KMS-11 (cell line): ENCODE measurements around the gene GTSE1.

ENCODE experiments used
- H2AFZ ChIP-seq: fragments of 200-600 bp; sonication (generic); 2 replicates; pipeline ENCODE4 v1.6.1; 2016; ENCODE audit warnings: antibody characterized with exemption, mixed run types, low read depth
- H3K27ac ChIP-seq: fragments of 200-600 bp; sonication (generic); 2 replicates; pipeline ENCODE4 v1.6.1; 2016; ENCODE audit warnings: mild to moderate bottlenecking, mixed run types
- H3K27me3 ChIP-seq: fragments of 200-600 bp; sonication (generic); 2 replicates; pipeline ENCODE4 v1.6.1; 2017; ENCODE audit warnings: mild to moderate bottlenecking, low read depth, mixed run types, moderate library complexity; ENCODE audit not compliant: insufficient read depth
- H3K36me3 ChIP-seq: fragments of 200-600 bp; sonication (generic); 2 replicates; pipeline ENCODE4 v1.6.1; 2017; ENCODE audit warnings: mild to moderate bottlenecking, mixed run types; ENCODE audit not compliant: insufficient read depth
- H3K4me1 ChIP-seq: fragments of 200-600 bp; sonication (generic); 2 replicates; pipeline ENCODE4 v1.6.1; 2016; ENCODE audit warnings: mild to moderate bottlenecking, low read depth, mixed run types; ENCODE audit not compliant: poor library complexity, severe bottlenecking
- H3K4me2 ChIP-seq: fragments of 200-600 bp; sonication (generic); 2 replicates; pipeline ENCODE4 v1.7.0; 2016; ENCODE audit warnings: mild to moderate bottlenecking, mixed run types
- H3K4me3 ChIP-seq: fragments of 200-600 bp; sonication (generic); IDR thresholded peaks from 2 replicates; pipeline ENCODE4 v1.6.1; 2017; ENCODE audit warnings: low read depth, low read length, mixed read lengths; ENCODE audit not compliant: insufficient read depth
- H3K79me2 ChIP-seq: fragments of 200-600 bp; sonication (generic); 2 replicates; pipeline ENCODE4 v1.6.1; 2016; ENCODE audit warnings: low read depth, mixed run types; ENCODE audit not compliant: insufficient read depth
- H3K9ac ChIP-seq: fragments of 200-600 bp; sonication (generic); 2 replicates; pipeline ENCODE4 v1.6.1; 2016; ENCODE audit warnings: mild to moderate bottlenecking, mixed run types
- H4K20me1 ChIP-seq: fragments of 200-600 bp; sonication (generic); 2 replicates; pipeline ENCODE4 v1.6.1; 2016; ENCODE audit warnings: mild to moderate bottlenecking, mixed run types; ENCODE audit not compliant: insufficient read depth
- TF ChIP-seq, protein P1 (sequence below): fragments of 200-600 bp; sonication (generic); conservative IDR thresholded peaks from 2 replicates; pipeline ENCODE4 v1.6.1; 2017; ENCODE audit warnings: low read depth, mild to moderate bottlenecking, antibody characterized with exemption, low read length, moderate library complexity, mixed read lengths

Gene GTSE1

DNA sequence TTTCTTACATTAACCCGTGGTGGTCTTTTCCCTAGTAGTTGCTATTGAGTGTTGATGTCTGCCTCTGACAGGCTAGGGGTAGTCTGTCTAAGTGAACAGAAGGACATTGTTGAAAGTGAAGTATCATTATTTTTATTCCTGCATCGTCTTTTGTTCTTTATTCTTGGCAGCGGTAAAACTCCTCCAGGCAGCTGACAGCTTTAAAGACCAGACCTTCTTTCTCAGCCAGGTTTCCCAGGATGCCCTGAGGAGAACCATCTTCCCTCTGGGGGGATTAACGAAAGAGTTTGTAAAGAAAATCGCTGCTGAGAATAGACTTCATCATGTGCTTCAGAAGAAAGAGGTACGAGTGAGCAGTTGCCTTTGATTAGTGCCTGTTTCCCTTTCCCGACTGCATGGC lies 53.5 kb downstream of the GTSE1 start:
- Histone ChIP-seq H3K36me3 (no peaks in the 10 kb centered on the region), H3K27me3 (no peaks in the 10 kb centered on the region), H3K4me1 (no peaks in the 10 kb centered on the region), H3K79me2 (no peaks in the 10 kb centered on the region), H2AFZ (no peak overlapping the region), H3K9ac (no peak overlapping the region), H4K20me1 (no peaks in the 10 kb centered on the region), H3K4me3 (no peak overlapping the region), H3K4me2 (no peak overlapping the region), H3K27ac (no peak overlapping the region)
- TF ChIP-seq, protein P1, sequence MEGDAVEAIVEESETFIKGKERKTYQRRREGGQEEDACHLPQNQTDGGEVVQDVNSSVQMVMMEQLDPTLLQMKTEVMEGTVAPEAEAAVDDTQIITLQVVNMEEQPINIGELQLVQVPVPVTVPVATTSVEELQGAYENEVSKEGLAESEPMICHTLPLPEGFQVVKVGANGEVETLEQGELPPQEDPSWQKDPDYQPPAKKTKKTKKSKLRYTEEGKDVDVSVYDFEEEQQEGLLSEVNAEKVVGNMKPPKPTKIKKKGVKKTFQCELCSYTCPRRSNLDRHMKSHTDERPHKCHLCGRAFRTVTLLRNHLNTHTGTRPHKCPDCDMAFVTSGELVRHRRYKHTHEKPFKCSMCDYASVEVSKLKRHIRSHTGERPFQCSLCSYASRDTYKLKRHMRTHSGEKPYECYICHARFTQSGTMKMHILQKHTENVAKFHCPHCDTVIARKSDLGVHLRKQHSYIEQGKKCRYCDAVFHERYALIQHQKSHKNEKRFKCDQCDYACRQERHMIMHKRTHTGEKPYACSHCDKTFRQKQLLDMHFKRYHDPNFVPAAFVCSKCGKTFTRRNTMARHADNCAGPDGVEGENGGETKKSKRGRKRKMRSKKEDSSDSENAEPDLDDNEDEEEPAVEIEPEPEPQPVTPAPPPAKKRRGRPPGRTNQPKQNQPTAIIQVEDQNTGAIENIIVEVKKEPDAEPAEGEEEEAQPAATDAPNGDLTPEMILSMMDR = no peak

DNA sequence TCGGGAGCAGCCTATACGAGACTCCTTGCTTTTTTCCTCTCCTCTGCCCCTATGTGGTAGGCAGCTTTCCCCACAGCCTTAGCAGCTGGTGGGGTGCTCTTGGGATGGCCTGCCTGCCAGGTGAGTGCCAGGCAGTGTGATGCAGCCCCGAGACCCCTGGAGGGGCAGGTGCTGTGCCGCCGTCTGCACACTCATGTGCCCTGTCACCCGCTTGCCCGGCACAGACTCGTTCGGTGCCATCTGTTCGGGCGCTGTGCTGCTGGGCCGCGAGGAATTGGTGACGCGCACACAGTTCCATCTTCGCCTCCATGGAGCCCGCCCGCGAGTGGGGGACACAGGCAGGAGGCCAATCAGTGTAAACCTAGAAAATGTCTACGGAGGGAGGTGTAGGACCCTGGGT lies 54.0 kb downstream of the GTSE1 start:
- H2AFZ ChIP-seq = no peak overlapping the region
- no peak overlapping the region for H3K27ac ChIP-seq
- H4K20me1 ChIP-seq = no peaks in the 10 kb centered on the region
- no peaks in the 10 kb centered on the region for H3K79me2 ChIP-seq
- H3K4me3 ChIP-seq = no peak overlapping the region
- no peak overlapping the region for H3K9ac ChIP-seq
- H3K4me1 ChIP-seq = no peaks in the 10 kb centered on the region
- H3K4me2 ChIP-seq = no peak overlapping the region
- no peaks in the 10 kb centered on the region for H3K27me3 ChIP-seq
- TF ChIP-seq, protein P1 = no peak
- no peaks in the 10 kb centered on the region for H3K36me3 ChIP-seq

DNA sequence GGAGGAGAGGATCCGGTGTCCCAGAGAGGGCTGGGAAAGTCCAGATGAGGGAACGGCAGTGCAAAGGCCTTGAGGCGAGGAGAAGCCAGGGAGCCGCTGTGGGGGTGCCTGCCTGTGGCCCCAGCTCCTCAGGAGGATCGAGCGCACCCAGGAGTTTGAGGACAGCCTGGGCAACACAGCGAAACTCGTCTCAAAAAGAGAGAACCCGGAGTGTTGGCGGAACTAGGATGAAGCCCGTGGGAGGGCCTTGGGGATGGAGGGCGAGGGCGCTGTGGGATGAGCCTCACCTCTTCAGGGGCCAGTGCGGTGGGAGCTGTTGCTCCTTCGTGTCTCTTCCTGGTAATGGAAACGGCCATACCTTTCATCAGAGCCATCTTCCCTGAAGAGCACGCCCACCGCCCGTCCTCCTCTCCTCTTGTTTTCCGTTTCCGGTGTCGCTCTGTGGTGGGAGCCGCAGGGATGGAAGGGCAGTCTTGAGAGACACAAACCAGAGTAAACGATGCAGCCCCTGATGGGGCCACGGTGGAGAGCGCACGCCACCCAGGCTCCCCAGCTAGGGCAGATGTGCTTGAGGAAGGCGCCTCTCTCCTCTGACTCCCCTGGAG lies 54.6 kb downstream of the GTSE1 start:
- Histone ChIP-seq H2AFZ (no peak overlapping the region), H3K27ac (no peak overlapping the region), H3K4me1 (no peaks in the 10 kb centered on the region), H3K79me2 (no peaks in the 10 kb centered on the region), H3K4me2 (no peak overlapping the region), H3K9ac (no peak overlapping the region), H3K36me3 (no peaks in the 10 kb centered on the region), H4K20me1 (no peaks in the 10 kb centered on the region), H3K27me3 (no peaks in the 10 kb centered on the region), H3K4me3 (no peak overlapping the region)
- TF ChIP-seq, protein P1 = no peak

DNA sequence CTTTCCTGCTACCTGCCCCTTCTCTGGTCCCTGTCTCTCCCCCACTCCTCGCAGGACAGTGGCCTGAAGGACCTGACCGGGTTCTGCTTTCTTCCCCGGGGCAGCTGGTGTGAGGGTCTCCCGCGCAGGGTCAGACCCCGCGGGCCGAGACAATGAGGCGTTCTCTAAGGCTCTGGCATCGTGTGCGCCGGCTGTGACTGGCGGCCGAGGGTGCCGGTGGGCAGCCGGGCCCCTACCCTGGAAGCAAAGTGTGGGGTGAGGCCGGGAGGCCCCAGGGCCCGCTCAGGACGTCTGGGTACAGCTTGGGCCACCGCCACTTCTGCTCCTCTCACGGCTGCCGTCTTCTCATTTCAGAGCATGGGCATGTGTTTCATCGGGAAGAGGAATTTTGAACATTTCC lies 55.1 kb downstream of the GTSE1 start:
- no peaks in the 10 kb centered on the region for H3K79me2 ChIP-seq
- H2AFZ ChIP-seq = no peak overlapping the region
- H3K4me1 ChIP-seq = no peaks in the 10 kb centered on the region
- no peaks in the 10 kb centered on the region for H4K20me1 ChIP-seq
- H3K9ac ChIP-seq = no peak overlapping the region
- TF ChIP-seq, protein P1 = no peak
- no peak overlapping the region for H3K27ac ChIP-seq
- no peaks in the 10 kb centered on the region for H3K36me3 ChIP-seq
- no peak overlapping the region for H3K4me3 ChIP-seq
- H3K27me3 ChIP-seq = no peaks in the 10 kb centered on the region
- H3K4me2 ChIP-seq = no peak overlapping the region

DNA sequence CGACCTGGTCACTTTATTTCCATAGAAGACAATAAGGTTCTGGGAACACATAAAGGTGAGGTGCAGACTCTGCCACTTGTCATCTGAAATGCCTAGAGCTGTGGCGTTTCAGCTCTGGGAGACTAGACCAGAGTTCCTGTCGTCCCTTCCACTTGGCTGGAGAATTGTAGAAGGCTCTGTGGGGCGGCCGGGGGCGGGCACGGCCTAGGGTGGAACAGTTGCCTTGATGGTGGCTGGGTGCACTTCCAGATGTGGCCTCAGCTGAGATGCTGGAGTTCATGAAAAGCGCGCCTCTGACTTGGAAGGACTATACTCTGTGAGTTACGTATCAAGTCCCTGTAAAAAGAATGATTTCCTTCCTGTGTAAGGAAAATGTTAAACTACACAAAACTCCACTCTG lies 55.6 kb downstream of the GTSE1 start:
- no peaks in the 10 kb centered on the region for H4K20me1 ChIP-seq
- H3K4me2 ChIP-seq = no peak overlapping the region
- H2AFZ ChIP-seq = no peak overlapping the region
- H3K4me1 ChIP-seq = no peaks in the 10 kb centered on the region
- H3K79me2 ChIP-seq = no peaks in the 10 kb centered on the region
- no peaks in the 10 kb centered on the region for H3K36me3 ChIP-seq
- no peak overlapping the region for H3K4me3 ChIP-seq
- no peak overlapping the region for H3K27ac ChIP-seq
- no peaks in the 10 kb centered on the region for H3K27me3 ChIP-seq
- TF ChIP-seq, protein P1 = no peak
- no peak overlapping the region for H3K9ac ChIP-seq
